Peyer's patch (tissue), 4 donors: ENCODE results near the gene TRIM46. TPM values are rescaled to one million over a fixed set of nuclear protein-coding genes. Genes with fewer than 3 reads are reported as not detected.

Experiments
- DNase-seq, 3 donors: peaks; one replicate each; pipeline ENCODE4 v3.0.0-alpha.2; 2017 to 2019
- H3K27ac ChIP-seq, 4 donors: fragments of 200-600 bp; sonication (generic); one replicate each; pipeline ENCODE4 v1.5.1; 2016 to 2019
- H3K27me3 ChIP-seq, 2 donors: fragments of 200-600 bp; sonication (generic); one replicate each; pipeline ENCODE4 v1.5.1; 2019
- H3K36me3 ChIP-seq, 3 donors: fragments of 200-600 bp; sonication (generic); one replicate each; pipeline ENCODE4 v1.5.1; 2016 to 2019
- H3K4me1 ChIP-seq, 4 donors: fragments of 200-600 bp; sonication (generic); one replicate each; pipeline ENCODE4 v1.5.1; 2016 to 2019
- H3K4me3 ChIP-seq, 4 donors: fragments of 200-600 bp; sonication (generic); 1 replicate in 3 of 4; 2 replicates in 1 of 4; pipeline ENCODE4 v1.5.1; 2016 to 2019; ENCODE audit warnings: mild to moderate bottlenecking in 1 of 4
- H3K9me3 ChIP-seq, 4 donors: fragments of 200-600 bp; sonication (generic); one replicate each; pipeline ENCODE4 v1.5.1; 2016 to 2019; ENCODE audit warnings: mild to moderate bottlenecking in 1 of 4
- CTCF ChIP-seq, 6 experiments: fragments of 450-650 bp in 4 of 6; fragments of 200-600 bp in 2 of 6; sonication (generic) in 1 of 6; IDR thresholded peaks; one replicate each; pipeline ENCODE4 v1.5.1; 2017 to 2019; ENCODE audit warnings: antibody characterized with exemption in 6 of 6, mild to moderate bottlenecking in 3 of 6, moderate library complexity in 1 of 6
- POLR2A ChIP-seq, 2 donors: fragments of 450-650 bp; IDR thresholded peaks; one replicate each; pipeline ENCODE4 v1.5.1; 2017; ENCODE audit warnings: antibody characterized with exemption in 2 of 2, mild to moderate bottlenecking in 2 of 2, moderate library complexity in 2 of 2
- total RNA-seq, 4 donors: library from RNA; depleted of rRNA; stranded (reverse); fragments of >200 nt; gene quantifications; one replicate each; pipeline ENCODE4 v1.1.0, GENCODE V29; 2016

Gene TRIM46
- total RNA-seq, 4 donors from 2014 or later = not detected

- DNase-seq = peak in 1 of 3 donors; percentile 18
- Histone ChIP-seq H3K4me1 (peaks cover 0 to 41% (median 15%) of the 10 kb centered on the region in 4 donors), H3K9me3 (no peaks in the 10 kb centered on the region), H3K27me3 (peaks cover 0 to 4% of the 10 kb centered on the region in 2 donors), H3K4me3 (no peak overlapping the region), H3K36me3 (peaks cover 0 to 9% (median 0%) of the 10 kb centered on the region in 3 donors), H3K27ac (no peak overlapping the region)
- TF ChIP-seq CTCF (IDR thresholded peaks at IDR 0.05) = no peak
- TF ChIP-seq POLR2A (IDR thresholded peaks at IDR 0.05) = no peak
Observed at GRCh38 chr1:155169541-155169940, 4.1 kb upstream of the TRIM46 start.

- Histone ChIP-seq H3K9me3 (no peaks in the 10 kb centered on the region), H3K27me3 (peaks cover 0 to 4% of the 10 kb centered on the region in 2 donors), H3K4me1 (peaks cover 0 to 42% (median 17%) of the 10 kb centered on the region in 4 donors), H3K36me3 (peaks cover 0 to 9% (median 0%) of the 10 kb centered on the region in 3 donors), H3K27ac (no peak overlapping the region), H3K4me3 (no peak overlapping the region)
- TF ChIP-seq CTCF (IDR thresholded peaks at IDR 0.05) = no peak
- TF ChIP-seq POLR2A (IDR thresholded peaks at IDR 0.05) = no peak
- peak in 1 of 3 donors; percentile 4 for DNase-seq
Observed at GRCh38 chr1:155170101-155170785, 3.4 kb upstream of the TRIM46 start.

- peak in 2 of 3 donors; percentile 13 to 29 for DNase-seq
Observed at GRCh38 chr1:155170806-155171205, 2.8 kb upstream of the TRIM46 start.

GRCh38 chr1:155171836-155172731 lies 1.6 kb upstream of the TRIM46 start:
- peaks cover 0 to 9% (median 0%) of the 10 kb centered on the region in 3 donors for H3K36me3 ChIP-seq
- H3K4me1 ChIP-seq = peaks cover 0 to 39% (median 16%) of the 10 kb centered on the region in 4 donors
- H3K4me3 ChIP-seq = peak overlapping the region; percentile 76 to 86 (median 83)
- peaks cover 0 to 4% of the 10 kb centered on the region in 2 donors for H3K27me3 ChIP-seq
- peak in 2 of 3 donors; percentile 15 to 28 for DNase-seq
- peak overlapping the region; percentile 87 to 91 (median 90) for H3K27ac ChIP-seq
- TF ChIP-seq POLR2A (IDR thresholded peaks at IDR 0.05) = no peak
- no peak for TF ChIP-seq CTCF (IDR thresholded peaks at IDR 0.05)
- H3K9me3 ChIP-seq = no peaks in the 10 kb centered on the region

More at GRCh38 chr1:155170806-155171205, 2.8 kb upstream of the TRIM46 start:
- H3K36me3 ChIP-seq = peaks cover 0 to 9% (median 0%) of the 10 kb centered on the region in 3 donors
- H3K27me3 ChIP-seq = peaks cover 0 to 4% of the 10 kb centered on the region in 2 donors
- H3K4me3 ChIP-seq = no peak overlapping the region
- H3K27ac ChIP-seq = no peak overlapping the region
- peaks cover 0 to 42% (median 17%) of the 10 kb centered on the region in 4 donors for H3K4me1 ChIP-seq
- TF ChIP-seq POLR2A (IDR thresholded peaks at IDR 0.05) (no peak), CTCF (IDR thresholded peaks at IDR 0.05) (no peak)
- H3K9me3 ChIP-seq = no peaks in the 10 kb centered on the region

- Histone ChIP-seq H3K4me3 (peak within 1 kb of the TSS; percentile 76 to 86 (median 83)), H3K4me1 (peaks cover 0 to 31% (median 12%) of the 10 kb centered on the region in 4 donors), H3K27me3 (peaks cover 0 to 4% of the 10 kb centered on the region in 2 donors), H3K36me3 (peaks cover 0 to 9% (median 0%) of the 10 kb centered on the region in 3 donors), H3K9me3 (no peaks in the 10 kb centered on the region), H3K27ac (peak within 1 kb of the TSS; percentile 87 to 91 (median 90))
- TF ChIP-seq POLR2A (IDR thresholded peaks at IDR 0.05) = peak; percentile 32 to 67
- peak; percentile 94 to 99 (median 96) for TF ChIP-seq CTCF (IDR thresholded peaks at IDR 0.05)
- DNase-seq = peak; percentile 88 to 97 (median 94)
Observed at GRCh38 chr1:155172732-155173477, 744 bp upstream of the TRIM46 start, which contains the start of gene KRTCAP2. TSS of gene KRTCAP2 (minus strand) at chr1:155173304. CDS start at chr1:155173224, 80 bp downstream.
